Fibroblast of lung (primary cell): Measurements from ENCODE around the gene NPPC.
"Not testable (repeated sequence)": the region's sequence is repeated elsewhere in the genome, so short reads cannot be mapped to it uniquely, and the experiment has no call there.

ENCODE experiments used
- CTCF ChIP-seq, 2 donors: IDR thresholded peaks in 1 of 2; conservative IDR thresholded peaks in 1 of 2; 1 replicate in 1 of 2; 2 replicates in 1 of 2; pipeline ENCODE4 v1.5.1; 2011 to 2012; ENCODE audit warnings: low read length in 2 of 2, control low read depth in 1 of 2, inconsistent platforms in 1 of 2, low read depth in 1 of 2, mild to moderate bottlenecking in 1 of 2
- EZH2 ChIP-seq: IDR thresholded peaks from 2 replicates; pipeline ENCODE4 v1.5.1; 2012; ENCODE audit warnings: low read length, control low read depth, mild to moderate bottlenecking; ENCODE audit errors: missing control alignments

- TF ChIP-seq CTCF (conservative IDR thresholded peaks at IDR 0.05 in 1 of 2, IDR thresholded peaks at IDR 0.05 in 1 of 2; ENCODE audit: low read depth in 1 of 2, low read length in 2 of 2); EZH2: not testable (repeated sequence)
Observed at GRCh38 chr2:231910161-231910560, 16.0 kb downstream of the NPPC start.
